H9 (cell line): Measurements from ENCODE around the gene RAD23A. TPM values are rescaled to one million over a fixed set of nuclear protein-coding genes. Genes with fewer than 3 reads are reported as not detected.
"Not testable (repeated sequence)": the region's sequence is repeated elsewhere in the genome, so short reads cannot be mapped to it uniquely, and the experiment has no call there.

Source experiments
- DNase-seq: peaks from one replicate; pipeline ENCODE4 v3.0.0-alpha.2; 2017
- H2AFZ ChIP-seq: one replicate; pipeline ENCODE4 v1.6.1; 2013; ENCODE audit warnings: mild to moderate bottlenecking, low read length, control low read depth, moderate library complexity
- H2AK5ac ChIP-seq: 2 replicates; pipeline ENCODE4 v1.6.1; 2013; ENCODE audit warnings: low read length, control low read depth, mixed read lengths; ENCODE audit not compliant: insufficient read length
- H2BK120ac ChIP-seq: one replicate; pipeline ENCODE4 v1.6.1; 2013; ENCODE audit warnings: low read depth, mild to moderate bottlenecking, low read length, control low read depth, inconsistent platforms; ENCODE audit not compliant: poor library complexity, severe bottlenecking
- H2BK12ac ChIP-seq: 2 replicates; pipeline ENCODE4 v1.6.1; 2013; ENCODE audit warnings: low read length, control low read depth, mixed read lengths, low read depth; ENCODE audit not compliant: insufficient read length
- H2BK15ac ChIP-seq: 2 replicates; pipeline ENCODE4 v1.6.1; 2013; ENCODE audit warnings: low read depth, low read length, control low read depth
- H2BK20ac ChIP-seq: one replicate; pipeline ENCODE4 v1.6.1; 2013; ENCODE audit warnings: low read depth, mild to moderate bottlenecking, low read length, control low read depth, inconsistent platforms; ENCODE audit not compliant: poor library complexity, severe bottlenecking
- H2BK5ac ChIP-seq: 2 replicates; pipeline ENCODE4 v1.6.1; 2013; ENCODE audit warnings: low read length, control low read depth, mixed read lengths; ENCODE audit not compliant: insufficient read length
- H3K14ac ChIP-seq: 2 replicates; pipeline ENCODE4 v1.6.1; 2013; ENCODE audit warnings: low read length, control low read depth; ENCODE audit not compliant: insufficient read depth
- H3K18ac ChIP-seq: 2 replicates; pipeline ENCODE4 v1.6.1; 2013; ENCODE audit warnings: low read depth, mild to moderate bottlenecking, mixed read lengths, low read length, control low read depth; ENCODE audit not compliant: insufficient read length
- H3K23ac ChIP-seq: 2 replicates; pipeline ENCODE4 v1.6.1; 2013; ENCODE audit warnings: low read length, control low read depth, mixed read lengths, low read depth; ENCODE audit not compliant: insufficient read length
- H3K23me2 ChIP-seq: 2 replicates; pipeline ENCODE4 v1.6.1; 2013; ENCODE audit warnings: low read depth, mild to moderate bottlenecking, mixed read lengths, low read length, control low read depth; ENCODE audit not compliant: insufficient read length, poor library complexity, severe bottlenecking
- H3K27ac ChIP-seq: 2 replicates; pipeline ENCODE4 v1.5.1; 2013; ENCODE audit warnings: low read length, control low read depth, mixed read lengths, low read depth; ENCODE audit not compliant: insufficient read length
- H3K27me3 ChIP-seq: 2 replicates; pipeline ENCODE4 v1.6.1; 2013; ENCODE audit warnings: low read length, control low read depth, inconsistent platforms; ENCODE audit not compliant: insufficient read depth
- H3K4ac ChIP-seq: 2 replicates; pipeline ENCODE4 v1.6.1; 2013; ENCODE audit warnings: low read depth, mild to moderate bottlenecking, control low read depth, inconsistent platforms, low read length, moderate library complexity
- H3K4me1 ChIP-seq: 2 replicates; pipeline ENCODE4 v1.6.1; 2013; ENCODE audit warnings: low read length, control low read depth, inconsistent platforms; ENCODE audit not compliant: insufficient read depth
- H3K4me2 ChIP-seq: 2 replicates; pipeline ENCODE4 v1.6.1; 2013; ENCODE audit warnings: low read length, control low read depth, mixed read lengths; ENCODE audit not compliant: insufficient read length, insufficient read depth
- H3K56ac ChIP-seq: 2 replicates; pipeline ENCODE4 v1.6.1; 2013; ENCODE audit warnings: low read depth, mild to moderate bottlenecking, mixed read lengths, low read length, control low read depth; ENCODE audit not compliant: insufficient read length
- H3K79me1 ChIP-seq: 2 replicates; pipeline ENCODE4 v1.6.1; 2013; ENCODE audit warnings: low read depth, mild to moderate bottlenecking, moderate library complexity, low read length, control low read depth, inconsistent platforms; ENCODE audit not compliant: insufficient read depth, poor library complexity, severe bottlenecking
- H3K79me2 ChIP-seq: 2 replicates; pipeline ENCODE4 v1.6.1; 2013; ENCODE audit warnings: low read length, control low read depth, inconsistent platforms; ENCODE audit not compliant: insufficient read depth
- H3K9ac ChIP-seq: 2 replicates; pipeline ENCODE4 v1.6.1; 2013; ENCODE audit warnings: low read length, control low read depth, mixed read lengths; ENCODE audit not compliant: insufficient read length; ENCODE audit errors: extremely low read depth
- H3K9me3 ChIP-seq: one replicate; pipeline ENCODE4 v1.6.1; 2013; ENCODE audit warnings: low read depth, low read length, inconsistent platforms; ENCODE audit not compliant: control insufficient read depth
- H3T11ph ChIP-seq: one replicate; pipeline ENCODE4 v1.6.1; 2013; ENCODE audit warnings: mild to moderate bottlenecking, low read length, control low read depth, inconsistent platforms
- H4K20me1 ChIP-seq: one replicate; pipeline ENCODE4 v1.6.1; 2013; ENCODE audit not compliant: control insufficient read depth, insufficient read length, insufficient read depth
- H4K5ac ChIP-seq: 2 replicates; pipeline ENCODE4 v1.6.1; 2013; ENCODE audit warnings: low read depth, mild to moderate bottlenecking, mixed read lengths, low read length, control low read depth; ENCODE audit not compliant: insufficient read length
- H4K8ac ChIP-seq: replicated peaks from 2 replicates; pipeline ENCODE4 v1.6.1; 2013; ENCODE audit warnings: low read length, control low read depth, mixed read lengths, low read depth; ENCODE audit not compliant: insufficient read length
- H4K91ac ChIP-seq: 2 replicates; pipeline ENCODE4 v1.6.1; 2013; ENCODE audit warnings: low read depth, mild to moderate bottlenecking, moderate library complexity, mixed read lengths, low read length, control low read depth; ENCODE audit not compliant: insufficient read length
- H3K27ac Mint-ChIP-seq, 3 experiments: 2 replicates in 2 of 3; 3 replicates in 1 of 3; pipeline ENCODE4 v1.8.0; 2020 to 2021; ENCODE audit warnings: mixed read lengths in 3 of 3, mild to moderate bottlenecking in 1 of 3, moderate library complexity in 1 of 3
- H3K27me3 Mint-ChIP-seq: 2 replicates; pipeline ENCODE4 v1.8.0; 2021; ENCODE audit warnings: low read depth, mild to moderate bottlenecking, moderate library complexity, mixed read lengths
- H3K36me3 Mint-ChIP-seq, 3 experiments: 2 replicates in 2 of 3; 3 replicates in 1 of 3; pipeline ENCODE4 v1.8.0; 2020 to 2021; ENCODE audit warnings: low read depth in 3 of 3, mixed read lengths in 3 of 3; ENCODE audit not compliant: insufficient read depth in 1 of 3
- H3K4me1 Mint-ChIP-seq, 2 experiments: 2 replicates each; pipeline ENCODE4 v1.8.0; 2020; ENCODE audit warnings: mixed read lengths in 2 of 2
- H3K4me3 Mint-ChIP-seq, 2 experiments: 2 replicates in 1 of 2; 3 replicates in 1 of 2; pipeline ENCODE4 v1.8.0; 2020 to 2021; ENCODE audit warnings: mild to moderate bottlenecking in 2 of 2, mixed read lengths in 2 of 2, moderate library complexity in 1 of 2
- H3K9me3 Mint-ChIP-seq, 2 experiments: 2 replicates in 1 of 2; 3 replicates in 1 of 2; pipeline ENCODE4 v1.8.0; 2020; ENCODE audit warnings: mild to moderate bottlenecking in 2 of 2, mixed read lengths in 2 of 2, moderate library complexity in 1 of 2
- WGBS: extraction: QIAGEN DNeasy Blood & Tissue Kit; methylation state at CpG from one replicate; pipeline ENCODE4 v1.1.7; 2013; ENCODE audit warnings: missing lambda C conversion rate, low lambda C conversion rate, mixed read lengths; ENCODE audit not compliant: insufficient read length; ENCODE audit errors: extremely low coverage; 5-methylcytosine and 5-hydroxymethylcytosine counted together
- total RNA-seq: library from RNA; stranded (reverse); gene quantifications from 2 replicates; pipeline ENCODE4 v1.2.1, GENCODE V29; 2021
- TF ChIP-seq, protein P1 (sequence below): fragments of 200-600 bp; sonication (generic); conservative IDR thresholded peaks from 3 replicates; pipeline ENCODE4 v1.8.0; 2021; ENCODE audit warnings: antibody characterized with exemption, mild to moderate bottlenecking

Gene RAD23A
- total RNA-seq, 1 experiment from 2014 or later = 62.2 TPM

DNA sequence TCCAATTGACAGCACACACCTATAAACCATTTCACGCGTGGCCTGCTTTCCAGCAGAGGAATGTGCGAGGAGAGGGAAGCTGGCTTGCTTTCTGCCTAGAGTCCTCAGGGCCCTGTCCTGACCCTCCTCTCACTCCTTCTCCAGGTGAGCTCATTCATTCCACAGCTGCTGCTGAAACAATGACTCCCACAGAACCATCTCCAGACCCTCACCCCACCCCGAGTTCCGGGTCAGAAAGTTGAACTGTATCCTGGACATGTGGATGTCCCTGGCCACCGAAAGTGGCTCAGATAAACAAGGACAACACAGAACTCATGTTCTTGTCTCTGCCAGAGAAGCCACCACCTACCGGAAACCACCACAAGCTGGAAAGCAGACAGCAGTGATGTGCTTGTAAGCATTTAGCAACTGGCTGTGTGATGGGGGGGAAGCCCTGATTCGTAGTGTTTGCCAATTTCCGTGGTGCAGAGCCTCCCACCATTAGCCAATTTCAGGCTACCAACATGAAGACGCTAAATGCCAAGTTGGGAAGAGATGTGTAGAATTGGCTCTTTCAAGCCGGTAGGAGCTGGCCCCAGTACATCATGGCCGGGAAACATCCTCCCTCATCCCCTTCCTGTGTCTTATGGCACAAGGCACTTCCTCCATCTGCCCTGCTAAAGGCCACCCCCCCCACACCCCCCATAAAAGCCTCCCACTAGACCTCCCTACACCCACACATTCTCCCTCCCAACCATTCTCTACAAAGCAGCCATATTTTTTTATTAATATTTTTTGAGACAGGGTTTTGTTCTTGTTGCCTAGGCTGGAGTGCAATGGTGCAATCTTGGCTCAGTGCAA lies 31.6 kb upstream of the RAD23A start:
- Histone ChIP-seq H2AK5ac (no peak overlapping the region), H4K5ac (no peak overlapping the region), H3K18ac (peak overlapping the region; percentile 31), H2BK120ac (no peak overlapping the region), H2BK20ac (no peak overlapping the region), H4K91ac (no peak overlapping the region), H3K4ac (no peak overlapping the region), H2BK15ac (no peak overlapping the region), H3K79me1 (no peaks in the 10 kb centered on the region), H2BK5ac (no peak overlapping the region), H3K4me1 (peaks cover 4% of the 10 kb centered on the region; the same call in 1 of the 2 replicates), H3K23ac (no peak overlapping the region), H3K79me2 (no peaks in the 10 kb centered on the region), H3K14ac (no peak overlapping the region), H3K27ac (no peak overlapping the region), H3T11ph (no peak overlapping the region), H3K23me2 (no peaks in the 10 kb centered on the region), H2BK12ac (no peak overlapping the region), H4K20me1 (no peaks in the 10 kb centered on the region), H2AFZ (no peak overlapping the region), H3K9ac (no peak overlapping the region), H3K9me3 (no peaks in the 10 kb centered on the region), H3K56ac (no peak overlapping the region), H3K27me3 (peaks cover 5% of the 10 kb centered on the region; the same call in 1 of the 2 replicates), H4K8ac (no peak overlapping the region), H3K4me2 (no peak overlapping the region)
- H3K4me3 Mint-ChIP-seq = peak overlapping the region in 1 of 2 experiments; percentile 69; a peak in 3 of 5 replicates
- H3K9me3 Mint-ChIP-seq = peaks cover 7% of the 10 kb centered on the region in 2 experiments
- no CpG with 5 or more reads among the region's 12 CpGs for WGBS
- peaks cover 20% of the 10 kb centered on the region for H3K27me3 Mint-ChIP-seq
- peak overlapping the region; percentile 86 to 99 (median 96) for H3K27ac Mint-ChIP-seq
- H3K36me3 Mint-ChIP-seq = peaks cover 0 to 1% (median 0%) of the 10 kb centered on the region in 3 experiments; a peak in 2 of 7 replicates
- DNase-seq = no peak
- TF ChIP-seq, protein P1, sequence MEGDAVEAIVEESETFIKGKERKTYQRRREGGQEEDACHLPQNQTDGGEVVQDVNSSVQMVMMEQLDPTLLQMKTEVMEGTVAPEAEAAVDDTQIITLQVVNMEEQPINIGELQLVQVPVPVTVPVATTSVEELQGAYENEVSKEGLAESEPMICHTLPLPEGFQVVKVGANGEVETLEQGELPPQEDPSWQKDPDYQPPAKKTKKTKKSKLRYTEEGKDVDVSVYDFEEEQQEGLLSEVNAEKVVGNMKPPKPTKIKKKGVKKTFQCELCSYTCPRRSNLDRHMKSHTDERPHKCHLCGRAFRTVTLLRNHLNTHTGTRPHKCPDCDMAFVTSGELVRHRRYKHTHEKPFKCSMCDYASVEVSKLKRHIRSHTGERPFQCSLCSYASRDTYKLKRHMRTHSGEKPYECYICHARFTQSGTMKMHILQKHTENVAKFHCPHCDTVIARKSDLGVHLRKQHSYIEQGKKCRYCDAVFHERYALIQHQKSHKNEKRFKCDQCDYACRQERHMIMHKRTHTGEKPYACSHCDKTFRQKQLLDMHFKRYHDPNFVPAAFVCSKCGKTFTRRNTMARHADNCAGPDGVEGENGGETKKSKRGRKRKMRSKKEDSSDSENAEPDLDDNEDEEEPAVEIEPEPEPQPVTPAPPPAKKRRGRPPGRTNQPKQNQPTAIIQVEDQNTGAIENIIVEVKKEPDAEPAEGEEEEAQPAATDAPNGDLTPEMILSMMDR = no peak
- H3K4me1 Mint-ChIP-seq = peaks cover 20 to 30% of the 10 kb centered on the region in 2 experiments

DNA sequence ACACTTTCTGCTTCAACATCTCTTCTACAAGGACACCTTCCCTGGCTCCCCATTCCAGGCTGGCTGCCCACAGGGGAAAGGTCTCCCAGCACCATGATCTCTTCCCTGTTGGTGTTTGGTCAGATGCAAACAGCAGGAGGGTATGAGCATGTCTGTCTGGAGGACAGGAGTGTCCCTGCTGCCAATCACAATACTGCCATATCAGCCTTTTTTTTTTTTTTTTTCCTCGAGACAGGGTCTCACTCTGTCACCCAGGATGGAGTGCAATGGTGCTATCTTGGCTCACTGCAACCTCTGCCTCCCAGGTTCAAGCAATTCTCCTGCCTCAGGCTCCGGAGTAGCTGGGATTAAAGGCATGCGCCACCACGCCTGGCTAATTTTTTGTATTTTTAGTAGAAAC lies 29.8 kb upstream of the RAD23A start:
- H3K14ac ChIP-seq, H2BK20ac ChIP-seq, H3K4ac ChIP-seq, H2BK12ac ChIP-seq, H2AFZ ChIP-seq, H2BK15ac ChIP-seq, H2BK120ac ChIP-seq, H4K8ac ChIP-seq, H3K23me2 ChIP-seq, H4K20me1 ChIP-seq, H3K4me1 ChIP-seq, DNase-seq, H3K4me2 ChIP-seq, H3K27ac Mint-ChIP-seq, H3K18ac ChIP-seq, H3K56ac ChIP-seq, H3T11ph ChIP-seq, H3K36me3 Mint-ChIP-seq, H2BK5ac ChIP-seq, H3K79me1 ChIP-seq, H3K4me3 Mint-ChIP-seq, H3K9ac ChIP-seq, H3K9me3 Mint-ChIP-seq, H3K27ac ChIP-seq, H4K91ac ChIP-seq, H3K9me3 ChIP-seq, H3K27me3 ChIP-seq, H3K79me2 ChIP-seq, H3K23ac ChIP-seq, H4K5ac ChIP-seq, H2AK5ac ChIP-seq: not testable (repeated sequence)
- Mint-ChIP-seq H3K27me3 (peaks cover 24% of the 10 kb centered on the region), H3K4me1 (peaks cover 20 to 28% of the 10 kb centered on the region in 2 experiments)
- no CpG with 5 or more reads among the region's 4 CpGs for WGBS
